HL-60 (cell line): ENCODE data around the gene FAHD1.

Experiments used
- DNase-seq, 2 experiments: peaks; one replicate each; pipeline ENCODE4 v3.0.0-alpha.2; 2010 to 2020; ENCODE audit warnings: low read depth in 1 of 2, low spot score in 1 of 2
- H3K27ac ChIP-seq: fragments of 250-450 bp; sonication (Bioruptor Pico); replicated peaks from 2 replicates; pipeline ENCODE4 v1.5.1; 2020; ENCODE audit warnings: mild to moderate bottlenecking, moderate library complexity
- H3K27me3 ChIP-seq: fragments of 250-450 bp; sonication (Bioruptor Pico); 2 replicates; pipeline ENCODE4 v1.5.1; 2021; ENCODE audit warnings: mild to moderate bottlenecking, moderate library complexity; ENCODE audit not compliant: insufficient read depth, poor library complexity, severe bottlenecking
- H3K4me3 ChIP-seq: replicated peaks from 2 replicates; pipeline ENCODE4 v1.5.1; 2011; ENCODE audit warnings: mild to moderate bottlenecking, control low read depth, low read length; ENCODE audit not compliant: insufficient read depth
- GABPA ChIP-seq: IDR thresholded peaks from 2 replicates; pipeline ENCODE4 v1.6.1; 2012; ENCODE audit warnings: low read depth
- POLR2AphosphoS5 ChIP-seq: IDR thresholded peaks from 2 replicates; pipeline ENCODE4 v1.6.1; 2012; ENCODE audit warnings: low read depth
- SPI1 ChIP-seq: IDR thresholded peaks from 2 replicates; pipeline ENCODE4 v1.6.1; 2012; ENCODE audit warnings: low read depth, mild to moderate bottlenecking, borderline replicate concordance
- TF ChIP-seq, protein P1 (sequence below): IDR thresholded peaks from 2 replicates; pipeline ENCODE4 v1.6.1; 2012; ENCODE audit warnings: low read depth; ENCODE audit not compliant: insufficient replicate concordance
- TF ChIP-seq, protein P2 (sequence below): IDR thresholded peaks from one replicate; pipeline ENCODE4 v1.5.1; 2011; ENCODE audit warnings: low read length, control low read depth, inconsistent platforms; ENCODE audit not compliant: insufficient read depth

Gene FAHD1

GRCh38 chr16:1779741-1780676, 47.0 kb upstream of the FAHD1 start:
- DNase-seq: no peak
- Histone ChIP-seq H3K27ac (no peak overlapping the region), H3K4me3 (no peak overlapping the region), H3K27me3 (no peaks in the 10 kb centered on the region)
- TF ChIP-seq SPI1 (no peak), POLR2AphosphoS5 (peak; percentile 67; the same call in 1 of the 2 replicates), GABPA (no peak)
- TF ChIP-seq, protein P1, sequence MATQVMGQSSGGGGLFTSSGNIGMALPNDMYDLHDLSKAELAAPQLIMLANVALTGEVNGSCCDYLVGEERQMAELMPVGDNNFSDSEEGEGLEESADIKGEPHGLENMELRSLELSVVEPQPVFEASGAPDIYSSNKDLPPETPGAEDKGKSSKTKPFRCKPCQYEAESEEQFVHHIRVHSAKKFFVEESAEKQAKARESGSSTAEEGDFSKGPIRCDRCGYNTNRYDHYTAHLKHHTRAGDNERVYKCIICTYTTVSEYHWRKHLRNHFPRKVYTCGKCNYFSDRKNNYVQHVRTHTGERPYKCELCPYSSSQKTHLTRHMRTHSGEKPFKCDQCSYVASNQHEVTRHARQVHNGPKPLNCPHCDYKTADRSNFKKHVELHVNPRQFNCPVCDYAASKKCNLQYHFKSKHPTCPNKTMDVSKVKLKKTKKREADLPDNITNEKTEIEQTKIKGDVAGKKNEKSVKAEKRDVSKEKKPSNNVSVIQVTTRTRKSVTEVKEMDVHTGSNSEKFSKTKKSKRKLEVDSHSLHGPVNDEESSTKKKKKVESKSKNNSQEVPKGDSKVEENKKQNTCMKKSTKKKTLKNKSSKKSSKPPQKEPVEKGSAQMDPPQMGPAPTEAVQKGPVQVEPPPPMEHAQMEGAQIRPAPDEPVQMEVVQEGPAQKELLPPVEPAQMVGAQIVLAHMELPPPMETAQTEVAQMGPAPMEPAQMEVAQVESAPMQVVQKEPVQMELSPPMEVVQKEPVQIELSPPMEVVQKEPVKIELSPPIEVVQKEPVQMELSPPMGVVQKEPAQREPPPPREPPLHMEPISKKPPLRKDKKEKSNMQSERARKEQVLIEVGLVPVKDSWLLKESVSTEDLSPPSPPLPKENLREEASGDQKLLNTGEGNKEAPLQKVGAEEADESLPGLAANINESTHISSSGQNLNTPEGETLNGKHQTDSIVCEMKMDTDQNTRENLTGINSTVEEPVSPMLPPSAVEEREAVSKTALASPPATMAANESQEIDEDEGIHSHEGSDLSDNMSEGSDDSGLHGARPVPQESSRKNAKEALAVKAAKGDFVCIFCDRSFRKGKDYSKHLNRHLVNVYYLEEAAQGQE: no peak
- TF ChIP-seq, protein P2, sequence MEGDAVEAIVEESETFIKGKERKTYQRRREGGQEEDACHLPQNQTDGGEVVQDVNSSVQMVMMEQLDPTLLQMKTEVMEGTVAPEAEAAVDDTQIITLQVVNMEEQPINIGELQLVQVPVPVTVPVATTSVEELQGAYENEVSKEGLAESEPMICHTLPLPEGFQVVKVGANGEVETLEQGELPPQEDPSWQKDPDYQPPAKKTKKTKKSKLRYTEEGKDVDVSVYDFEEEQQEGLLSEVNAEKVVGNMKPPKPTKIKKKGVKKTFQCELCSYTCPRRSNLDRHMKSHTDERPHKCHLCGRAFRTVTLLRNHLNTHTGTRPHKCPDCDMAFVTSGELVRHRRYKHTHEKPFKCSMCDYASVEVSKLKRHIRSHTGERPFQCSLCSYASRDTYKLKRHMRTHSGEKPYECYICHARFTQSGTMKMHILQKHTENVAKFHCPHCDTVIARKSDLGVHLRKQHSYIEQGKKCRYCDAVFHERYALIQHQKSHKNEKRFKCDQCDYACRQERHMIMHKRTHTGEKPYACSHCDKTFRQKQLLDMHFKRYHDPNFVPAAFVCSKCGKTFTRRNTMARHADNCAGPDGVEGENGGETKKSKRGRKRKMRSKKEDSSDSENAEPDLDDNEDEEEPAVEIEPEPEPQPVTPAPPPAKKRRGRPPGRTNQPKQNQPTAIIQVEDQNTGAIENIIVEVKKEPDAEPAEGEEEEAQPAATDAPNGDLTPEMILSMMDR: no peak

DNA sequence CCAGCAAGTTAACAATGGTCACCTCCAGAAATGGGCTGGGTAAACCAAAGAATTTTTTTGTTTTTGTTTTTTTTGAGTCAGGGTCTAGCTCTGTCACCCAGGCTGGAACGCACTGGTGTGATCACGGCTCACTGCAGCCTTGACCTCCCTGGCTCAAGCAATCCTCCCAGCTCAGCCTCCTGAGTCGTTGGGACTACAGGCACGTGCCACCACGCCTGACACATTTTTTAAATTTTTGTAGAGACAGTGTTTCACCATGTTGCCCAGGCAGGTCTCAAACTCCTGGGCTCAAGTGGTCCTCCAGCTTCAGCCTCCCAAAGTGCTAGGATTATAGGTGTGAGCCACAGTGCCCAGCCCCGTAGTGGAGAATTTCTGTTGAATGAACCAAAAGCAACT, 46.3 kb upstream of the FAHD1 start:
- no peak overlapping the region for H3K4me3 ChIP-seq
- no peak for DNase-seq
- H3K27ac ChIP-seq: no peak overlapping the region
- H3K27me3 ChIP-seq: no peaks in the 10 kb centered on the region
- no peak for TF ChIP-seq GABPA
- no peak for TF ChIP-seq POLR2AphosphoS5
- TF ChIP-seq, protein P1: no peak
- no peak for TF ChIP-seq SPI1
- TF ChIP-seq, protein P2: no peak

GRCh38 chr16:1781254-1781653, 45.8 kb upstream of the FAHD1 start:
- no peak for DNase-seq
- no peak for TF ChIP-seq SPI1
- TF ChIP-seq, protein P2: no peak
- no peak for TF ChIP-seq GABPA
- TF ChIP-seq, protein P1: no peak
- no peak for TF ChIP-seq POLR2AphosphoS5
- H3K27me3 ChIP-seq: no peaks in the 10 kb centered on the region
- peak overlapping the region; percentile 95 for H3K4me3 ChIP-seq
- peak overlapping the region; percentile 71 for H3K27ac ChIP-seq
